ENCODE results near the gene ZG16B.

ZG16B gene

DNA sequence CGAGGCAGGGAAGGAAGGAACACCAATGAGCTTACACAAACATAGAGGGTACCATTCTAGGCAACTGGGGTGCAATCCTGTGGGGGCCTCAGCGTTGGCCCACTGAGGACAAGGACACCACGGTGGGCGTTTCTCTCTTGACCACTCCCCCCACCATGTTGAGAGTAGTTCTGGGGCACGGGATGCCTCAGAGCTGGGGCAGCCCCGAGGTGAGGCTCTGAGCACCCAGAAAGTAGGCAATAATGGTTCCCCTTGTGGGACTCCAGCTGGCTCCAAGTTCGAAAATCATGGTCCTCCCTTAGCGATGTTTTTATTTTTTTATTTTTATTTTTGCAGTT lies 8.0 kb upstream of the ZG16B start:
- no peak overlapping the region for H3K27ac ChIP-seq
- no peak for TF ChIP-seq CTCF (conservative IDR thresholded peaks at IDR 0.05)

DNA sequence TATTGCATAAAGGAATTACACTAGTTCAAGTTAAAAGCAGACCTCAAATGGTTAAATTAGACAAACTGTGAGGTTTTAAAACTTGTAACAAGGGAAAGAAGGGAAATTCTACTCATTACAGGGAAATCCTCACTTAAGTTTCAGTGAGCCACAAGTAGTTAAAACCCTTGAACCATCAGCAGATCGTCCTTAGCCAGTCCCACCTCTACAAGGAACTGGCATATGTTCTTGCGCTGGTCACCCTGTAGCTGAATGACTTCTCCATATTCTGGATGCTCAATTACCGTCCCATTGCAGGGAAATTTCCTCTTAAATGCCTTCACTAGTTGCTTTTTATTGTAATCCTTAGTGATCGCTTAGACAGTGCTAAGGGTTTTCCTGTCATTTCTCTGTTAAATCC lies 7.6 kb upstream of the ZG16B start:
- H3K27ac ChIP-seq: no peak overlapping the region

DNA sequence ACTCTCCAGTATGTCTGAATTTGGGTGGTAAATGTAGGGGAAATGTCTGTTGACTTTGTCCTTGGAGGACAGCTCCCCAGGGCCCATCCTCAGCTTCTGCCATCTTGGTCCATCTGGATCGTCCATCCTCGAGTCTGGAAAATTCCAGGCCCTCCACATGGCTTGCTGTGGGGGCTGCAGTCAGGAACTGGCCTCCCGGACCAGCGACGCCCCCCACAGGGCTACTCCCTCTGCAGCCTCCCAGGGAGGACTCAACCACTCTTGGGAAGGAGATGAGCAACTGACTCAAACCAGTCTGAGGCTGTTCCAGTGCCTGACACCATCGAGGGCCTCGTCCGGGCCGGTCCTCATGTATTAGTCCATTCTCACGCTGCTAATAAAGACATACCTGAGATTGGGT lies 5.5 kb upstream of the ZG16B start:
- no peak for TF ChIP-seq CTCF (conservative IDR thresholded peaks at IDR 0.05)
- no peak overlapping the region for H3K27ac ChIP-seq

More for the DNA sequence above, 7.6 kb upstream of the ZG16B start:
- no peak for TF ChIP-seq CTCF (conservative IDR thresholded peaks at IDR 0.05)

DNA sequence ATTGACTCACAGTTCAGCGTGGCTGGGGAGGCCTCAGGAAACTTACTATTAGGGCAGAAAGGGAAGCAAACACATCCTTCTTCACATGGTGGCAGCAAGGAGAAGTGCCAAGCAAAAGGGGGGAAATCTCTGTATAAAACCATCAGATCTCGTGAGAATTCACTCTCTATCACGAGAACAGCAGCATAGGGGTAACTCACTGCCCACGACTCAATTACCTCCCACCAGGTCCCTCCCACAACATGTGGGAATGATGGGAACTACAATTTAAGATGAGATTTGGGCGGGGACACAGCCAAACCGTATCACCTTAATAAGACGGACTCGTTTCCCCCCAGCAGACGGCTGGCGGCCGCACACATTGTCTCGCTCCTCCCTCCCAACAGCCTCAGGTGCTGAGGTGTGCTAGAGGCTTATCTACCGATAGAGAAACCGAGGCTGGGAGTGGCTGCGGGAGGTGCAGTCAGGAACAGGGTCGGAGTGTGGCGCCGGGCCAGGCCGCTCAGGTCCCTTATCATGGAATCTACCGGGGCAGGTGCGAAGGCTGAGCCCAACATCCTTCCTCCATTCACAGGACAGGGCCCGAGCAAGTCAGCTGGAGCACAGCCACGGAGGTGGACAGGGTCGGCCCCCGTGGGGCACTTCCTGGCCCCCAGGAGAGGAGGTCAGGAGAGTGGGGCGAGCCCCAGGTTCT lies 4.9 kb upstream of the ZG16B start:
- no peak overlapping the region for H3K27ac ChIP-seq
- TF ChIP-seq CTCF (conservative IDR thresholded peaks at IDR 0.05): no peak

DNA sequence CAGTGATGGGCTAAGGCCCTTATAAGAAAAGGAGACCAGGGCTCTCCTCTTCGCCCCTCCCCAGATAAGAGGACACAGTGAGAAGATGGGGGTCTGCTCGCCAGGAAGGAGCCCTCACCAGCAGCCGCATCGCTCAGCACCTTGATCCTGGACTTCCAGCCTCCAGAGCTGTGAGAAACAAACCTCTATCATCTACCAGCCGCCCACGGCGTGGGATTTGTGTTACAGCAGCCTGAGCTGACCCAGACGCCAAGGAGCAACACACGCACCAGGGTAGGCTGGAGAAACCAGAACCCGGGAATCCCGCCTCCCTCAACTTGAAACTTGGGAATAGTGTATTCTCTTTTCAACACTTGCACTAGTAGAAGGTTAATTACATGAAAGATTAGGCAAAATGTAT lies 4.2 kb upstream of the ZG16B start:
- TF ChIP-seq CTCF (conservative IDR thresholded peaks at IDR 0.05): no peak
- H3K27ac ChIP-seq: no peak overlapping the region

GRCh38 chr16:2826591-2827373 lies 3.3 kb upstream of the ZG16B start:
- no peak for TF ChIP-seq CTCF (conservative IDR thresholded peaks at IDR 0.05)
- no peak overlapping the region for H3K27ac ChIP-seq

- TF ChIP-seq CTCF (conservative IDR thresholded peaks at IDR 0.05): no peak
- H3K27ac ChIP-seq: no peak overlapping the region
Measured at GRCh38 chr16:2827374-2827791, 2.7 kb upstream of the ZG16B start.

Measured in VCaP (cell line).